Upper lobe of left lung (tissue), 6 donors: ENCODE data around the gene TMEM132C. TPM values are rescaled to one million over a fixed set of nuclear protein-coding genes. Genes with fewer than 3 reads are reported as not detected.
A peak's percentile ranks its signal among the peaks of the same experiment; 100 is the strongest.
"Not testable (repeated sequence)": the region's sequence is repeated elsewhere in the genome, so short reads cannot be mapped to it uniquely, and the experiment has no call there.

Source experiments
- ATAC-seq, 2 donors: fragments of 200-7000 bp; cut with Tn5 transposase; one replicate each; pipeline ENCODE4 v1.9.1; 2022; ENCODE audit warnings: mild to moderate bottlenecking in 2 of 2, moderate library complexity in 2 of 2; ENCODE audit not compliant: low FRiP score in 2 of 2
- DNase-seq, 2 donors: peaks; one replicate each; pipeline ENCODE4 v3.0.0-alpha.2; 2019 to 2020
- H3K27ac ChIP-seq, 4 donors: fragments of 200-600 bp; sonication (generic); one replicate each; pipeline ENCODE4 v1.5.1; 2016 to 2019
- H3K27me3 ChIP-seq, 4 donors: fragments of 200-600 bp; sonication (generic); one replicate each; pipeline ENCODE4 v1.5.1; 2017 to 2019
- H3K36me3 ChIP-seq, 4 donors: fragments of 200-600 bp; sonication (generic); one replicate each; pipeline ENCODE4 v1.5.1; 2016 to 2019
- H3K4me1 ChIP-seq, 4 donors: fragments of 200-600 bp; sonication (generic); one replicate each; pipeline ENCODE4 v1.5.1; 2018 to 2019
- H3K4me3 ChIP-seq, 4 donors: fragments of 200-600 bp; sonication (generic); one replicate each; pipeline ENCODE4 v1.5.1; 2017 to 2019; ENCODE audit warnings: mild to moderate bottlenecking in 2 of 4, moderate library complexity in 1 of 4
- H3K9me3 ChIP-seq, 4 donors: fragments of 200-600 bp; sonication (generic); one replicate each; pipeline ENCODE4 v1.5.1; 2018 to 2019
- EP300 ChIP-seq, 4 donors: sonication (generic); formaldehyde crosslinking; IDR thresholded peaks; one replicate each; pipeline ENCODE4 v1.5.1; 2017; ENCODE audit warnings: antibody characterized with exemption in 4 of 4, control low read depth in 2 of 4
- POLR2A ChIP-seq, 4 donors: fragments of 450-650 bp; IDR thresholded peaks; one replicate each; pipeline ENCODE4 v1.5.1; 2016 to 2017; ENCODE audit warnings: antibody characterized with exemption in 4 of 4, mild to moderate bottlenecking in 2 of 4
- POLR2AphosphoS5 ChIP-seq, 2 donors: sonication (generic); formaldehyde crosslinking; IDR thresholded peaks; one replicate each; pipeline ENCODE4 v1.5.1; 2017; ENCODE audit warnings: antibody characterized with exemption in 2 of 2
- WGBS, 2 donors: methylation state at CpG; one replicate each; pipeline ENCODE4 v1.1.5; 2017 to 2018; 5-methylcytosine and 5-hydroxymethylcytosine counted together
- total RNA-seq, 6 donors: library from RNA; depleted of rRNA in 4 of 6; stranded (reverse); fragments of >200 nt in 4 of 6; gene quantifications; one replicate each; pipeline versions ENCODE4 v1.1.0 to v1.2.1, GENCODE V29; 2016 to 2021
- TF ChIP-seq, protein P1 (sequence below), 6 experiments: fragments of 450-650 bp in 4 of 6; fragments of 200-600 bp in 2 of 6; sonication (generic) in 2 of 6; IDR thresholded peaks; one replicate each; pipeline ENCODE4 v1.5.1; 2016 to 2019; ENCODE audit warnings: antibody characterized with exemption in 6 of 6
- donor health status: DM: no; HTN: no; CAD: no; lungs with moderate emphysema.
- donor health status: DM: no; HTN: yes; CAD: no; lungs with severe emphysema.

TMEM132C gene
- total RNA-seq, 6 donors from 2014 or later, result under 0.01 to 2.2 (median 1.1) TPM

DNA sequence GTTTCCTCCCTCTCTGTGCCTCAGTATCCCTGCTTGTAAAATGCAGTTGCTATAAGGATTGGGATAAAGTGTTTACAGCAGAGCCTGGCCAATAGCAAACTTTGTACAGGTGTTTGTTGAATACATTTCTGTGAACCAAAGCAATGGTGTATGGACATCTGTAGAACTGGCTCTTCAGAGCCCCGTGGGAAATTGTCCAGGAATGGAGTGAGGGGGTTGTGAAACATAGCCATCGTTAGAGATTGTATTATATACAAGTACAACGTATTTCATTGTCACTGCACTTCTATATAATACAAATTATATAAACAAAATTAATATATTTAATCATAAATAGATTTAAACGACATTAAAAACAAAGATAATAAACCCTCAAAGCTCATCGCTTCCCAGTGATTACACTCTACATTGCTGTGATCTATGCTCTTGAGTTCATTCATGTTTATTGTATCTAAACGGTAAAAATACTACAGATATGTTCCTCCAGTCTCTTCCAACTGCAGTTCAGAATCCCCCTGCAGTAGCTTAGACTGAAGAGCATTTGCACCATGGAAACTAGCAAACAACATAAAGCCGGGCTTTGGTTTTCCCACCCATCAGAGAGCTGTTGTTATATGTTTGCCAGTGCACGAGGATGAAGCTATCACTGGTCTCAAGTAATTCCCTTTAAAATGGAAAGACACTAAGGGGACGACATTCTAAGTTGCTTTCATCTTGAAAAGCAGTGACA, 216.7 kb downstream of the TMEM132C start:
- ATAC-seq (no peak), DNase-seq (no peak)
- no peaks in the 10 kb centered on the region for H3K4me1 ChIP-seq
- H3K36me3 ChIP-seq, result no peaks in the 10 kb centered on the region
- H3K27ac ChIP-seq, result no peak overlapping the region
- TF ChIP-seq, protein P1, sequence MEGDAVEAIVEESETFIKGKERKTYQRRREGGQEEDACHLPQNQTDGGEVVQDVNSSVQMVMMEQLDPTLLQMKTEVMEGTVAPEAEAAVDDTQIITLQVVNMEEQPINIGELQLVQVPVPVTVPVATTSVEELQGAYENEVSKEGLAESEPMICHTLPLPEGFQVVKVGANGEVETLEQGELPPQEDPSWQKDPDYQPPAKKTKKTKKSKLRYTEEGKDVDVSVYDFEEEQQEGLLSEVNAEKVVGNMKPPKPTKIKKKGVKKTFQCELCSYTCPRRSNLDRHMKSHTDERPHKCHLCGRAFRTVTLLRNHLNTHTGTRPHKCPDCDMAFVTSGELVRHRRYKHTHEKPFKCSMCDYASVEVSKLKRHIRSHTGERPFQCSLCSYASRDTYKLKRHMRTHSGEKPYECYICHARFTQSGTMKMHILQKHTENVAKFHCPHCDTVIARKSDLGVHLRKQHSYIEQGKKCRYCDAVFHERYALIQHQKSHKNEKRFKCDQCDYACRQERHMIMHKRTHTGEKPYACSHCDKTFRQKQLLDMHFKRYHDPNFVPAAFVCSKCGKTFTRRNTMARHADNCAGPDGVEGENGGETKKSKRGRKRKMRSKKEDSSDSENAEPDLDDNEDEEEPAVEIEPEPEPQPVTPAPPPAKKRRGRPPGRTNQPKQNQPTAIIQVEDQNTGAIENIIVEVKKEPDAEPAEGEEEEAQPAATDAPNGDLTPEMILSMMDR (IDR thresholded peaks at IDR 0.05), result no peak
- no peak for TF ChIP-seq POLR2A (IDR thresholded peaks at IDR 0.05)
- H3K4me3 ChIP-seq, result no peak overlapping the region
- H3K27me3 ChIP-seq, result no peaks in the 10 kb centered on the region
- 64 to 69% methylated on average over 9 of the region's 9 CpGs for WGBS, 2 donors
- H3K9me3 ChIP-seq, result no peaks in the 10 kb centered on the region

DNA sequence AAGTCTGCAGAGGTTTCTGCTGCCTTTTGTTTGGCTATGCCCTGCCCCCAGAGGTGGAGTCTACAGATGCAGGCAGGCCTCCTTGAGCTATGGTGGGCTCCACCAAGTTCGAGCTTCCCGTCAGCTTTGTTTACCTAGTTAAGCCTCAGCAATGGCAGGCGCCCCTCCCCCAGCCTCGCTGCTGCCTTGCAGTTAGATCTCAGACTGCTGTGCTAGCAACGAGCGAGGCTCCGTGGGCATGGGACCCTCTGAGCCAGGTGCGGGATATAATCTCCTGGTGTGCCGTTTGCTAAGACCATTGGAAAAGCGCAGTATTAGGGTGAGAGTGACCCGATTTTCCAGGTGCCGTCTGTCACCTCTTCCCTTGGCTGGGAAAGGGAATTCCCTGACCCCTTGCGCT, 230.4 kb downstream of the TMEM132C start:
- DNase-seq, H3K4me3 ChIP-seq, H3K36me3 ChIP-seq, H3K27me3 ChIP-seq, H3K27ac ChIP-seq, H3K4me1 ChIP-seq, ATAC-seq, H3K9me3 ChIP-seq: not testable (repeated sequence)
- 96% methylated on average over 13 of the region's 13 CpGs for WGBS, 2 donors

GRCh38 chr12:128507470-128507869, 240.5 kb downstream of the TMEM132C start:
- H3K9me3 ChIP-seq, result peaks cover 0 to 26% (median 0%) of the 10 kb centered on the region in 4 donors
- 72 to 82% methylated on average over 7 of the region's 7 CpGs for WGBS, 2 donors
- no peak for DNase-seq
- ATAC-seq, result no peak
- H3K27ac ChIP-seq, result no peak overlapping the region
- no peaks in the 10 kb centered on the region for H3K36me3 ChIP-seq
- no peaks in the 10 kb centered on the region for H3K27me3 ChIP-seq
- TF ChIP-seq POLR2A (IDR thresholded peaks at IDR 0.05), result no peak
- TF ChIP-seq, protein P1 (IDR thresholded peaks at IDR 0.05), result no peak
- TF ChIP-seq POLR2AphosphoS5 (IDR thresholded peaks at IDR 0.05), result no peak
- TF ChIP-seq EP300 (IDR thresholded peaks at IDR 0.05), result no peak
- no peaks in the 10 kb centered on the region for H3K4me1 ChIP-seq
- H3K4me3 ChIP-seq, result no peak overlapping the region

- H3K27ac ChIP-seq, result no peak overlapping the region
- no peaks in the 10 kb centered on the region for H3K4me1 ChIP-seq
- ATAC-seq (no peak), DNase-seq (no peak)
- H3K36me3 ChIP-seq, result no peaks in the 10 kb centered on the region
- no peak for TF ChIP-seq POLR2AphosphoS5 (IDR thresholded peaks at IDR 0.05)
- no peak for TF ChIP-seq POLR2A (IDR thresholded peaks at IDR 0.05)
- TF ChIP-seq EP300 (IDR thresholded peaks at IDR 0.05), result no peak
- TF ChIP-seq, protein P1 (IDR thresholded peaks at IDR 0.05), result no peak
- H3K9me3 ChIP-seq, result peaks cover 0 to 19% (median 0%) of the 10 kb centered on the region in 4 donors
- 88 to 89% methylated on average over 4 of the region's 4 CpGs for WGBS, 2 donors
- no peak overlapping the region for H3K4me3 ChIP-seq
- no peaks in the 10 kb centered on the region for H3K27me3 ChIP-seq
Measured at GRCh38 chr12:128509170-128509569, 242.2 kb downstream of the TMEM132C start.

DNA sequence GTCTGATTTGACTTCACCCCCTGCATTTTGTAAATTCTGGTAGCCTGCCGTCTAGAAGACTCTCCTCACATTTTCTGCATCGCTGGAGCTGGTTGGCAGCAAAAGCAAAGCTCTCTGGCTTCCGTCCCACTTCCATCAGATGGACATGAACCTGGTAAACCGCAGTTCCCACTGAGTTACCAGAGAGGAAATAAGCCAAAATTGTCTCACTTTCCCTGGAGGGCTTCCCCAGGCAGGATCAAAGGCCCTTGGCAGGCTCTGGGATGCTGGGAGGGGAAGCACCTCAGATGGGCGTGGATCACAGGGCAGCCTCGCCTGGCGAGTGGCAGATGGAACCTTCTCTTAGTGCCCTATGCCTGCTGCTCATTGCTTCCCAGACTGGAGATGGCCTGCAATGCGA, 243.5 kb downstream of the TMEM132C start:
- ATAC-seq (no peak), DNase-seq (peak in 1 of 2 donors; percentile 1)
- Histone ChIP-seq H3K27me3 (no peaks in the 10 kb centered on the region), H3K36me3 (no peaks in the 10 kb centered on the region), H3K27ac (no peak overlapping the region), H3K9me3 (peaks cover 0 to 10% (median 0%) of the 10 kb centered on the region in 4 donors), H3K4me3 (no peak overlapping the region), H3K4me1 (no peaks in the 10 kb centered on the region)
- TF ChIP-seq, protein P1 (IDR thresholded peaks at IDR 0.05), result no peak
- TF ChIP-seq POLR2AphosphoS5 (IDR thresholded peaks at IDR 0.05) (no peak), POLR2A (IDR thresholded peaks at IDR 0.05) (no peak), EP300 (IDR thresholded peaks at IDR 0.05) (no peak)
- 79 to 88% methylated on average over 4 to 8 of the region's 8 CpGs for WGBS, 2 donors
